ENCODE results near the gene SERPINE2. TPM values are rescaled to one million over a fixed set of nuclear protein-coding genes. Genes with fewer than 3 reads are reported as not detected.
"Not testable (repeated sequence)": the region's sequence is repeated elsewhere in the genome, so short reads cannot be mapped to it uniquely, and the experiment has no call there.

The SERPINE2 gene
- total RNA-seq, 2 donors from 2014 or later = 13.6 to 19.2 TPM

- H3K4me1 ChIP-seq = peaks cover under 1% of the 10 kb centered on the region
- no peak overlapping the region for H3K4me3 ChIP-seq
- no peak overlapping the region for H3K9ac ChIP-seq (ENCODE audit: low read depth in 2 of 2, low read length in 2 of 2)
- TF ChIP-seq, protein P1, sequence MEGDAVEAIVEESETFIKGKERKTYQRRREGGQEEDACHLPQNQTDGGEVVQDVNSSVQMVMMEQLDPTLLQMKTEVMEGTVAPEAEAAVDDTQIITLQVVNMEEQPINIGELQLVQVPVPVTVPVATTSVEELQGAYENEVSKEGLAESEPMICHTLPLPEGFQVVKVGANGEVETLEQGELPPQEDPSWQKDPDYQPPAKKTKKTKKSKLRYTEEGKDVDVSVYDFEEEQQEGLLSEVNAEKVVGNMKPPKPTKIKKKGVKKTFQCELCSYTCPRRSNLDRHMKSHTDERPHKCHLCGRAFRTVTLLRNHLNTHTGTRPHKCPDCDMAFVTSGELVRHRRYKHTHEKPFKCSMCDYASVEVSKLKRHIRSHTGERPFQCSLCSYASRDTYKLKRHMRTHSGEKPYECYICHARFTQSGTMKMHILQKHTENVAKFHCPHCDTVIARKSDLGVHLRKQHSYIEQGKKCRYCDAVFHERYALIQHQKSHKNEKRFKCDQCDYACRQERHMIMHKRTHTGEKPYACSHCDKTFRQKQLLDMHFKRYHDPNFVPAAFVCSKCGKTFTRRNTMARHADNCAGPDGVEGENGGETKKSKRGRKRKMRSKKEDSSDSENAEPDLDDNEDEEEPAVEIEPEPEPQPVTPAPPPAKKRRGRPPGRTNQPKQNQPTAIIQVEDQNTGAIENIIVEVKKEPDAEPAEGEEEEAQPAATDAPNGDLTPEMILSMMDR (IDR thresholded peaks at IDR 0.05) = no peak
- H3K27ac ChIP-seq = no peak overlapping the region
- no peaks in the 10 kb centered on the region for H3K27me3 ChIP-seq
- H3K9me3 ChIP-seq = no peaks in the 10 kb centered on the region
- intact Hi-C loops (cut with DNase I) = no loop called here
- no peak for DNase-seq
- no peaks in the 10 kb centered on the region for H3K36me3 ChIP-seq
Measured at GRCh38 chr2:224004105-224004695, 34.9 kb downstream of the SERPINE2 start.

DNA sequence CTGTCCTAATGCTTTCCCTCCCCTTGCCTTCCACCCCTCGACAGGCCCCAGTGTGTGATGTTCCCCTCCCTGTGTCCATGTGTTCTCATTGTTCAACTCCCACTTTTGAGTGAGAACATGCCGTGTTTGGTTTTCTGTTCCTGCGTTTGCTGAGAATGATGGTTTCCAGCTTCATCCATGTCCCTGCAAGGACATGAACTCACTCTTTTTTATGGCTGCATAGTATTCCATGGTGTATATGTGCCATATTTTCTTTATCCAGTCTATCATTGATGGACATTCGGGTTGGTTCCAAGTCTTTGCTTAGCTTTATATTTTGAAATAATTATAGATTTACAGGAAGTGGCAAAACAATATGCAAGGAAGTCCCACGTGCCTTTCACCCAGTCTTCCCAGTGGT, 38.4 kb downstream of the SERPINE2 start:
- H3K4me1 ChIP-seq; H3K36me3 ChIP-seq; intact Hi-C loops (cut with DNase I); DNase-seq; H3K27ac ChIP-seq; H3K27me3 ChIP-seq; H3K9me3 ChIP-seq; H3K4me3 ChIP-seq; H3K9ac ChIP-seq (ENCODE audit: low read depth in 2 of 2, low read length in 2 of 2): not testable (repeated sequence)

DNA sequence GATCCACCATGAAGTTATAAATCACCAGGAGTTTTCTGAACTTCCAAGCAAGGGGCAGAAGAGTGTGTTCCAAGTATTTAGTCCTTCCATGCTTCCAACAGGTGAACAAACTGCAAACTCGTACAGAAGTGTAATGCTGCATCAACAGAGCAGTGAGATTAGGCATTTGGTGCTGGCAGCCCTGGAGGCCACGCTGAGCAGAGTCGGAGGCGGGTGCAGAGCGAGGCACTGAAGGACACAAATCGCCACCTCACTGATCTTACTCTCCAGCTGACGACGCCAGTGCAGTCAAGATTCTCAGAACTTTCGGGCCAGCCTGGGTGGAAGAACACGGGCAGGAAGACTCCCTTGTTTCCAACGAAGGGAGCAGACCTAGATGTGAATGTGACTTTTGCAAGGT, 39.2 kb downstream of the SERPINE2 start:
- no peak overlapping the region for H3K4me3 ChIP-seq
- no peaks in the 10 kb centered on the region for H3K9me3 ChIP-seq
- H3K4me1 ChIP-seq = no peaks in the 10 kb centered on the region
- no peaks in the 10 kb centered on the region for H3K27me3 ChIP-seq
- intact Hi-C loops (cut with DNase I) = no loop called here
- DNase-seq = no peak
- H3K9ac ChIP-seq (ENCODE audit: low read depth in 2 of 2, low read length in 2 of 2) = no peak overlapping the region
- TF ChIP-seq, protein P1 (IDR thresholded peaks at IDR 0.05) = no peak
- H3K36me3 ChIP-seq = no peaks in the 10 kb centered on the region
- H3K27ac ChIP-seq = no peak overlapping the region

DNA sequence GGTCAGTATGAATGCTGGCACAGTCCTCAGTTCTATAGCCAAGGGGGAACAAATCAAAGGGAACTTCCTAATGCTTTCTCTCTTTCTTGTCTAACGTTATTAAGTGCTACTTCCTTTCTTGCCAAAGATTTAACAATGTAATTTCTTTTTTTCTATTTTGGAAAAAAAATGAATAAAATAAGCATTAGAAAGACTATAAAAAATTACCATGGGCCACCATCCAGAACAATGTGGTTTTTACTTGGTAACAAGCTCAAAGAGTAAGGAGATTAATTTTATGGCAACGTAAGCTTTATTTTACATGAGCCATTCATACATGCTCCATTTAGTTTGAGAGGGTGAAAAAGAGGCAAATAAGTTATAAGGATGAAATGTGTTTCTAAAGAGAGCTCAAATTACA, 40.1 kb downstream of the SERPINE2 start:
- H3K9ac ChIP-seq (ENCODE audit: low read depth in 2 of 2, low read length in 2 of 2) = no peak overlapping the region
- no peaks in the 10 kb centered on the region for H3K9me3 ChIP-seq
- H3K36me3 ChIP-seq = no peaks in the 10 kb centered on the region
- no peaks in the 10 kb centered on the region for H3K27me3 ChIP-seq
- no peak overlapping the region for H3K4me3 ChIP-seq
- H3K27ac ChIP-seq = no peak overlapping the region
- H3K4me1 ChIP-seq = no peaks in the 10 kb centered on the region
- TF ChIP-seq, protein P1 (IDR thresholded peaks at IDR 0.05) = no peak
- intact Hi-C loops (cut with DNase I) = no loop called here
- DNase-seq = no peak

DNA sequence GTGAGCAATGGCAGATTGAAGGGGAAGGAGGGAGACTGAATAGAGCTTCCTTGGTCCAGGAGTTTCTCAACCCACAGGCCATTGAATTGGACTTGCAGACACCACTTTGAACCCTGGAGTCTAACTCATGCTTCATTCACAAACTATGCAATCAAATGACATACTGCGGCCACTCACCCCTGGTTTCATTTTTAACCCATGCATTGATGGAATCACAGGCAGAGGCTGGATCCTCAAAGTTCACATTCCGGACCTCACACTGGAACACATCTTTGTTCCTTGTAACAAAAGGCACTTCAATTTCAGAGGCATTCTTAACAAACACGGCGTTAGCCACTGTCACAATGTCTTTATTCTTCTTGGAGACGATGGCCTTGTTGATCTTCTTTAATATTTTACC, 41.1 kb downstream of the SERPINE2 start:
- no peak overlapping the region for H3K27ac ChIP-seq

DNA sequence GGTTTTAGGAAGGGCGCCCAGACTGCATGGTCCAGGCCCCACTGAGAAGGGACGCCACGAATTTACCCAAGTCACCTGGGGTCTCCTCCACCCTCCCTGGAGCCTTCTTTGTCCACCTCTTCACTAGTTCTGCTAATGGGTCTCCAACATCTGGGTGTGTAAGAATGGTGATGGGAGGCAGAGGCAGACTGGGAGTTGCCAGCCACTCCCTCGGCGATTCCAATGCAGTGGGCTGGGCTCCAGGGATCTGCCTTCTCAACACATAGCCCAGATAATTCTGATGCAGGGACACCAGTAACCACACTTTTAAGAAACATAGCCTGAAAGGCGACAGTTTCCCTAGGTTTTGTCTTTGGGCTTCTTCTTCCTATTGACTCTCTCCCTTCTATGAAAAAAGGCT, 42.7 kb downstream of the SERPINE2 start:
- intact Hi-C loops (cut with DNase I) = no loop called here

More for the DNA sequence above, 41.1 kb downstream of the SERPINE2 start:
- no peaks in the 10 kb centered on the region for H3K9me3 ChIP-seq
- intact Hi-C loops (cut with DNase I) = no loop called here
- H3K36me3 ChIP-seq = no peaks in the 10 kb centered on the region
- TF ChIP-seq, protein P1 (IDR thresholded peaks at IDR 0.05) = no peak
- no peak overlapping the region for H3K9ac ChIP-seq (ENCODE audit: low read depth in 2 of 2, low read length in 2 of 2)
- no peaks in the 10 kb centered on the region for H3K4me1 ChIP-seq
- no peaks in the 10 kb centered on the region for H3K27me3 ChIP-seq
- no peak for DNase-seq
- no peak overlapping the region for H3K4me3 ChIP-seq

More for the DNA sequence above, 42.7 kb downstream of the SERPINE2 start:
- TF ChIP-seq, protein P1 (IDR thresholded peaks at IDR 0.05) = no peak
- no peak for DNase-seq
- Histone ChIP-seq H3K27me3 (no peaks in the 10 kb centered on the region), H3K4me3 (no peak overlapping the region), H3K27ac (no peak overlapping the region), H3K9ac (ENCODE audit: low read depth in 2 of 2, low read length in 2 of 2) (no peak overlapping the region), H3K4me1 (no peaks in the 10 kb centered on the region), H3K9me3 (no peaks in the 10 kb centered on the region), H3K36me3 (no peaks in the 10 kb centered on the region)

Data from colonic mucosa (tissue), 4 donors.